GM19468 (cell line): ENCODE results near the gene CCND1.

Experiments used
- ATAC-seq: cut with Tn5 transposase; IDR thresholded peaks from one replicate; pipeline ENCODE4 v1.9.1; 2021; ENCODE audit warnings: mild to moderate bottlenecking, moderate library complexity, moderate number of reproducible peaks; ENCODE audit not compliant: unreplicated experiment; ENCODE audit errors: extremely low read depth

CCND1 gene

DNA sequence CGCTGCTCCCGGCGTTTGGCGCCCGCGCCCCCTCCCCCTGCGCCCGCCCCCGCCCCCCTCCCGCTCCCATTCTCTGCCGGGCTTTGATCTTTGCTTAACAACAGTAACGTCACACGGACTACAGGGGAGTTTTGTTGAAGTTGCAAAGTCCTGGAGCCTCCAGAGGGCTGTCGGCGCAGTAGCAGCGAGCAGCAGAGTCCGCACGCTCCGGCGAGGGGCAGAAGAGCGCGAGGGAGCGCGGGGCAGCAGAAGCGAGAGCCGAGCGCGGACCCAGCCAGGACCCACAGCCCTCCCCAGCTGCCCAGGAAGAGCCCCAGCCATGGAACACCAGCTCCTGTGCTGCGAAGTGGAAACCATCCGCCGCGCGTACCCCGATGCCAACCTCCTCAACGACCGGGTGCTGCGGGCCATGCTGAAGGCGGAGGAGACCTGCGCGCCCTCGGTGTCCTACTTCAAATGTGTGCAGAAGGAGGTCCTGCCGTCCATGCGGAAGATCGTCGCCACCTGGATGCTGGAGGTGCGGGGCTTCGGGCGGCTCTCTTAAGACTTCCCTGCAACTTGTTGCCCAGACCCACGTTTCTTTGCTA, at the start of gene CCND1:
TSS of gene CCND1 (plus strand) at position 162 of the 587 bp plus-strand sequence. CDS start at position 320, 158 bp downstream.
- ATAC-seq = no peak

GRCh38 chr11:69592986-69593650, 47.8 kb upstream of the CCND1 start:
- ATAC-seq = no peak

- ATAC-seq = no peak
These were observed 47.1 kb upstream of the CCND1 start for GRCh38 chr11:69593851-69594250.

GRCh38 chr11:69594481-69594880, 46.5 kb upstream of the CCND1 start:
- ATAC-seq = no peak

GRCh38 chr11:69595805-69596665, 44.9 kb upstream of the CCND1 start:
- ATAC-seq = no peak

- no peak for ATAC-seq
These were observed 42.8 kb upstream of the CCND1 start for GRCh38 chr11:69598147-69598546.

DNA sequence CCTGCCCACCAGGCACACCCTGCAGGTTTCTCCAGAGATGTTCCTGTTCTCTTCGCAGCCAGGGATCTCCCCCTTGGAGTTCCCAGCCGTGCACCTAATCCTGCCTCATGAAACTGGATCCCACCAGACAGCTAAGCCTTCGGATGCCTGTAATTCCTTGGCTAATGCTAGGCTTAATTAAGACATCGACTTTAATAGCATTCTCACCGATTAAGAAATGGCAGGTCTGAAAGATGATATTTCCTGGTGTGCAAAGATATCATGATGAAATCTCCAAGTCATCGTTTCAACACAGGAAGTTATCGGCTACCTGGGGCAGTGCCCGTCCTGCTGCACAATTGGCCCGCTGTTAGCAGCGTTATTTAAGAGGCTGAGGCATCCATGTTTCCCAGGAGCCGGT, 41.5 kb upstream of the CCND1 start:
- ATAC-seq = no peak

DNA sequence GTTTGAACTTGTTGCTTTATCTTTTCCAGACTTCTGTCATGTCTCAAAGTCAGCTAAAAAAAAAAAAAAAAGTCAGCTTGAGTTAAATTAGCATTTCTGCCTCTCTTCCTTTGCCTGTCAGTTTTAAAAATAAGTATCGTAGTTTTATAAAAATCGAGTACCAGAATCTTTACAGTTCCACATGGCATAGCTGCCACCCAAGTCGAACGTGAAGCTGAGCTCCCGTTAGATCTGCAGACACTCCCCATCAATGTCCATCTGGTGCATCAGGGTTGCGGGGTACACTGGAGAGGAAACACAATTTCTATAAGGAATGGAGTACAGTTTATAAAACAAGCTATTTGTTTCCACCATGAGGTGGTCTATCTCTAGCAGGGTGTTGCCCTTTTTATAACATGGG, 41.0 kb upstream of the CCND1 start:
- ATAC-seq = no peak

DNA sequence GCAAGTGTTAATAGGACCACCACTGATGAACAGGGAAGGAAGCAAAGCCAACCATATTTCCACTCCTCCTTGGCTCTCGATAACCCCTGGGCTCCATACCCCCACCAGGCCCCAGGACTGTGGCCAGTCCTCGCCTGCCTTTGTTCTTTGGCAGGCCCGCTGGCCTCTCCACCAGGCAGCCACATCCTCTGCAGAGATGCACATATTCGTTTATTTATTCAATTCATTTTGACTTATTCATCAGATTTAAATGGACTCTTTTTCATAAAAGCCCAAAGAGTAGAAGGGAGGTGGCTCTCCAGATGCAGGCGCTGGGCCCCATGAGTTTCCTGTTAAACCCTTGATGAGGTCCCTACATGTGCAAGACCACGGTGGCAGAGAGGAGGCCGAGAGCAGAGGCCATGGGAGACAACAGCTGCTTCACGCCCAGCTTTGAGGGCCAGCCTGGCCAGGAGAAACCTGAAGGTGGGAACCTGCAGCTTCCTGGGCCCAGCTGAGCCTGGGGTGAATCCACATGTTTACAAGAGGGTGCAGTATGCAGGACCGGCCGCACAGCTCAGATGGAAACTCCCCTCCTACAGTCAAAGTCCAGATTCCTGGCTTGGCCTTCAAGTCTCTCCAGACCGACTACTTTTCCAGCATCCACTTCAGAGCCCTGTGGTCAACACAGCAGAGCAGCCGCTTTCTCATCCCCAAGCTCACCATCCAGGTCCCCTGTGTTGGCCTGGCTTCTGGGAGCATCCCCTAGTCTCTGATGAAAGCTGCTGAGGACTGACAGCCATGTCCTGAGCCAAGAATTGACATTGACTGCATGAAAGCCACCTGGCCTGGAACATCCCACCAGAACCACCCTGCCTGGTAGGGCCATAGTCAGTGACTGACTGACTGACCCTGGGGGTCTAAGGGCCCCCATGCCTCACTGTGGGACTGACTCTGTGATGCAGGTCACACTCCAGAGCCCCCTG, 39.7 kb upstream of the CCND1 start:
- no peak for ATAC-seq

DNA sequence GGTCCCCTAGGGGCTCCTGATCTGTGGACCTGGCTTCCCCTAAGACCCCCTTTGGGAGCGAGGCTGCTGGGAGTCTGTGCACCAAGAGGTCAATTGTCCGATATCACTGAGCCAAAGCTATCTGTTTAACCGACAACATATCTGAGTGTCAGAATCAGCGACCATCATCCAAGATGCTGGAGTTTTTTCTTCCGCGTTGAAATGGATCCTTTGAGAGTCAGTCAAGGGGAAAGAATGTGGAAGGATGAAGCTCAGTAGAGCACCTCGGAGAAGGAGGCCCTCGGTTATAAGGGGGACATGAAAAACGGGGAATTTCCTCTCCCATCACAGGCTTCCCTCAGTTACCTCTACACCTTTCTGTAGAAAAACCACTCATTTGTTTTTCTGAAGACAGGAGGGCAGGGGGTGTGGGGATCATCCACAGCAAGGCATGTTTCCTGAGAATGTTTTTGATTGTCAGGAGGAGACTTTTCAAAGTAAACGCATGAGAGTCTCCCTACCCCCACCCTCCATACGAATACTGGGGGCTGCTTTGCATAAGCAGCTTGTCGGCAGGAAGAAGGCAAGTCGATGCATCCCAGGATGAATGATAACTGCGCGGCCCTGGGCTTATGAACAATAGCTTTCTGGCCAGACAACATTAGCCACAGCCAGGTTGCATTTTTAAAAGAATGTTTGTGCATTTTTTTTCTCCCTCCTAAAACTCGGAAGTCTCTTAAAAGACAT, 37.7 kb upstream of the CCND1 start:
- ATAC-seq = no peak

- no peak for ATAC-seq
These were observed 36.9 kb upstream of the CCND1 start for GRCh38 chr11:69604055-69604454.

- ATAC-seq = no peak
These were observed 35.0 kb upstream of the CCND1 start for GRCh38 chr11:69605737-69606526.

- no peak for ATAC-seq
These were observed 31.6 kb upstream of the CCND1 start for GRCh38 chr11:69609351-69609750.

GRCh38 chr11:69611548-69612526, 29.1 kb upstream of the CCND1 start:
- ATAC-seq = no peak

DNA sequence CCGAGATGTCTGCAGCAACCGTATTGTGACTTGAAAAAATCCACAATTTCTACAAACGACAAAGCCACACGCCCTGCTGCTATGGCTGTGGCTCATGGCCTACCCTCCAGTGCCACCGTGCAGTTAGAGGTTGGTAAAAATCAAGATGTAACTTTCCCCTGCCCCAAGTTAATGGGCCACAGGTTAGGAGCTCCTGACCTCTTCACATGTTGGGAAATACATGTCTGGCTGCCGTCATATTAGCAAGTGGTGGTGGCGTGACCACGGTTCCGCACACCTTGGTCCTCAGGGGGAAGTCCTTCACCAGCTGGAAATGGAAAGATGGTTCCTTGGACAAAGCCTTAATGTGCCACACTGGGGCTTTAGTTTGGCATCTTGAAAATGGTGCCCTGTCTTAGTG, 27.4 kb upstream of the CCND1 start:
- ATAC-seq = no peak

- no peak for ATAC-seq
These were observed 26.9 kb upstream of the CCND1 start for GRCh38 chr11:69614085-69614484.

DNA sequence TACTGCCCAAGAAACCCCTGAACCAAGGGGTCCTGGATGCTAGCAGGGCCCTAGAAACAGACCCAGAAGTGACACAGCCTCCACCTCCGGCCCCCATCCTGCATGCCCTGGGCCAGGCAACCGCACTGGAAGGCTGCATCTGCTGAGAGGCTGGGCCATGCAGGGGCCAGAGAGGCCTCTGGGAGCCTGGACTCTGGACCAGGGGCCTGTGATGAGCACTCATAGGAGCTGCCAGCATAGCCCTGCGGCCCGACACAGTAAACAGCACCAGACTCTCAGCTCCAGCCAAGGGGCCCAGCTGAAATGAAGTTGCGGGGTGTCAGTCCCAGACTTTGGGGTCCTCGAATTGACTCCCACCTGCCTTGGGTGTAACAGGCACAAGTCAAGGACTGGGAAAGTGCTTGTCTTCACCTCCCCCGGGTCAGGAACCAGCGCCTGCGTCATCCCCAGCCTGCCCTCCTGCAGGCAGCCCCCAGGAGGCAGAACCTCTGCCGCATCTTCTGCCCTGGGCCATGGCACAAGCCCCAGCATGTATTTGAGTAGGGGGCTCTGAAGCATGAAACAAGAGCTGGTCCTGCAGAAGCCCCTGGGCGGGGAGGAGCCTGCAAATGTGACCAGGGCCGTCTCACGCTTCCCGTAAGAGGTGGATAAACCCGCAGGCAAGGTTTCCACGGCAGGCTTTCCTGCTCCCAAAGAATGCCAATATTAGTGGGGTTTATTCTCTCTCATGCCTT, 25.2 kb upstream of the CCND1 start:
- ATAC-seq = no peak
